Muscle layer of duodenum (tissue), 2 donors: ENCODE data around the gene SMIM30.

Experiments
- H3K27ac ChIP-seq: one replicate; pipeline ENCODE4 v1.7.0; 2013; ENCODE audit warnings: mild to moderate bottlenecking, low read length
- H3K27me3 ChIP-seq: one replicate; pipeline ENCODE4 v1.7.0; 2013; ENCODE audit warnings: low read depth, mild to moderate bottlenecking, control low read depth, low read length
- H3K36me3 ChIP-seq, 2 donors: one replicate each; pipeline ENCODE4 v1.7.0; 2013; ENCODE audit warnings: low read length in 2 of 2, control low read depth in 1 of 2, mild to moderate bottlenecking in 1 of 2; ENCODE audit not compliant: insufficient read depth in 2 of 2, control insufficient read depth in 1 of 2
- H3K4me1 ChIP-seq, 2 donors: one replicate each; pipeline ENCODE4 v1.7.0; 2013; ENCODE audit warnings: low read length in 2 of 2, mild to moderate bottlenecking in 2 of 2, control low read depth in 1 of 2, moderate library complexity in 1 of 2; ENCODE audit not compliant: insufficient read depth in 2 of 2, control insufficient read depth in 1 of 2
- H3K4me3 ChIP-seq, 2 donors: one replicate each; pipeline ENCODE4 v1.7.0; 2013; ENCODE audit warnings: low read length in 2 of 2, low read depth in 1 of 2, mild to moderate bottlenecking in 1 of 2
- H3K9me3 ChIP-seq, 2 donors: one replicate each; pipeline ENCODE4 v1.7.0; 2013; ENCODE audit warnings: low read length in 2 of 2, control low read depth in 1 of 2, mild to moderate bottlenecking in 1 of 2; ENCODE audit not compliant: control insufficient read depth in 1 of 2
- donor health status: healthy.

SMIM30 gene

GRCh38 chr7:113083132-113083815 is 35.1 kb downstream of the SMIM30 start:
- Histone ChIP-seq H3K36me3 (no peaks in the 10 kb centered on the region), H3K27ac (no peak overlapping the region), H3K27me3 (no peaks in the 10 kb centered on the region), H3K4me1 (peaks cover 0 to 14% of the 10 kb centered on the region in 2 donors), H3K9me3 (no peaks in the 10 kb centered on the region), H3K4me3 (no peak overlapping the region)

GRCh38 chr7:113078331-113078730 is 40.0 kb downstream of the SMIM30 start:
- Histone ChIP-seq H3K4me3 (no peak overlapping the region), H3K36me3 (no peaks in the 10 kb centered on the region), H3K9me3 (no peaks in the 10 kb centered on the region), H3K27me3 (no peaks in the 10 kb centered on the region), H3K27ac (no peak overlapping the region), H3K4me1 (peaks cover 0 to 3% of the 10 kb centered on the region in 2 donors)

GRCh38 chr7:113076703-113077102 is 41.7 kb downstream of the SMIM30 start:
- no peaks in the 10 kb centered on the region for H3K9me3 ChIP-seq
- no peaks in the 10 kb centered on the region for H3K36me3 ChIP-seq
- no peak overlapping the region for H3K4me3 ChIP-seq
- no peaks in the 10 kb centered on the region for H3K4me1 ChIP-seq
- no peaks in the 10 kb centered on the region for H3K27me3 ChIP-seq
- H3K27ac ChIP-seq: no peak overlapping the region

GRCh38 chr7:113071465-113071864 is 46.9 kb downstream of the SMIM30 start:
- no peak overlapping the region for H3K27ac ChIP-seq
- H3K27me3 ChIP-seq: no peaks in the 10 kb centered on the region
- H3K4me3 ChIP-seq: no peak overlapping the region
- H3K36me3 ChIP-seq: no peaks in the 10 kb centered on the region
- H3K4me1 ChIP-seq: no peaks in the 10 kb centered on the region
- H3K9me3 ChIP-seq: no peaks in the 10 kb centered on the region
